Caco-2 (cell line): ENCODE measurements around the gene COA3. TPM values are rescaled to one million over a fixed set of nuclear protein-coding genes. Genes with fewer than 3 reads are reported as not detected.
A peak's percentile ranks its signal among the peaks of the same experiment; 100 is the strongest.
"Not testable (repeated sequence)": the region's sequence is repeated elsewhere in the genome, so short reads cannot be mapped to it uniquely, and the experiment has no call there.

ENCODE experiments used
- BruUV-seq: library from RNA; stranded (reverse); fragments of 400-500 nt; replicated peaks from 2 replicates; lab custom pipeline; 2021; lab: Mats Ljungman, UMichigan
- CTCF ChIA-PET: fragments of 300-600 bp; sonication (Branson Sonifier 250); formaldehyde crosslinking; loops from one replicate; lab custom pipeline; 2022; ENCODE audit warnings: antibody characterized with exemption; lab: Charles Lee
- POLR2A ChIA-PET: fragments of 300-600 bp; sonication (Branson Sonifier 250); formaldehyde crosslinking; loops from one replicate; lab custom pipeline; 2022; ENCODE audit warnings: antibody characterized with exemption; lab: Charles Lee
- DNase-seq, 2 experiments: peaks; one replicate each; pipeline versions ENCODE4 v3.0.0 to v3.0.0-alpha.2; 2020 to 2022
- H3K27me3 ChIP-seq: replicated peaks from 2 replicates; pipeline ENCODE4 v1.6.0; 2011; ENCODE audit warnings: low read length; ENCODE audit not compliant: control insufficient read depth, insufficient read depth
- H3K36me3 ChIP-seq: 2 replicates; pipeline ENCODE4 v1.5.1; 2011; ENCODE audit warnings: low read length; ENCODE audit not compliant: control insufficient read depth, insufficient read depth
- H3K4me1 ChIP-seq: fragments of 250-450 bp; sonication (Bioruptor Pico); 2 replicates; pipeline ENCODE4 v1.5.1; 2020; ENCODE audit warnings: mild to moderate bottlenecking
- H3K4me3 ChIP-seq: 2 replicates; pipeline ENCODE4 v1.5.1; 2011; ENCODE audit warnings: low read depth, mild to moderate bottlenecking, control low read depth, low read length
- H3K9me3 ChIP-seq: fragments of 250-450 bp; sonication (Bioruptor Pico); 2 replicates; pipeline ENCODE4 v1.5.1; 2020; ENCODE audit warnings: mild to moderate bottlenecking, moderate library complexity
- H3K27ac Mint-ChIP-seq: one replicate; pipeline ENCODE4 v1.8.0; 2022; ENCODE audit warnings: mixed read lengths; ENCODE audit not compliant: unreplicated experiment
- H3K27me3 Mint-ChIP-seq: one replicate; pipeline ENCODE4 v1.8.0; 2022; ENCODE audit warnings: mixed read lengths; ENCODE audit not compliant: insufficient read depth, unreplicated experiment
- H3K36me3 Mint-ChIP-seq: one replicate; pipeline ENCODE4 v1.8.0; 2022; ENCODE audit warnings: mild to moderate bottlenecking, mixed read lengths; ENCODE audit not compliant: insufficient read depth, unreplicated experiment
- H3K4me1 Mint-ChIP-seq: one replicate; pipeline ENCODE4 v1.8.0; 2022; ENCODE audit warnings: low read depth, mixed read lengths; ENCODE audit not compliant: unreplicated experiment
- H3K4me3 Mint-ChIP-seq: one replicate; pipeline ENCODE4 v1.8.0; 2022; ENCODE audit warnings: mild to moderate bottlenecking, moderate library complexity, mixed read lengths; ENCODE audit not compliant: unreplicated experiment
- H3K9me3 Mint-ChIP-seq: one replicate; pipeline ENCODE4 v1.8.0; 2022; ENCODE audit warnings: mixed read lengths; ENCODE audit not compliant: unreplicated experiment
- CTCF ChIP-seq, 2 experiments: fragments of 200-600 bp in 1 of 2; IDR thresholded peaks; 1 replicate in 1 of 2; 2 replicates in 1 of 2; pipeline versions ENCODE4 v1.5.1 to v1.8.0; 2011 to 2022; ENCODE audit warnings: antibody characterized with exemption in 1 of 2, control low read depth in 1 of 2, inconsistent platforms in 1 of 2, low read depth in 1 of 2, low read length in 1 of 2, mild to moderate bottlenecking in 1 of 2, moderate library complexity in 1 of 2; ENCODE audit not compliant: insufficient read depth in 1 of 2, severe bottlenecking in 1 of 2, unreplicated experiment in 1 of 2
- intact Hi-C: fragments of 100-400 bp; cut with micrococcal nuclease; formaldehyde crosslinking; loops from one replicate; pipeline ENCODE4 v1.10.0; 2022; ENCODE audit not compliant: unreplicated experiment
- total RNA-seq: library from RNA; stranded (reverse); gene quantifications from 2 replicates; pipeline ENCODE4 v1.2.3, GENCODE V29; 2022

COA3 gene
- total RNA-seq, 1 experiment from 2014 or later = 63.6 TPM

- DNase-seq = peak; percentile 84 to 86
- Histone ChIP-seq H3K4me1 (0 out of 2 replicates have a peak, but pooled peaks cover 3% of the 10 kb centered on the region), H3K27me3 (no peaks in the 10 kb centered on the region), H3K36me3 (no peaks in the 10 kb centered on the region), H3K4me3 (peak within 1 kb of the TSS; percentile 77), H3K9me3 (no peaks in the 10 kb centered on the region)
- Mint-ChIP-seq H3K27ac (peak within 1 kb of the TSS; percentile 93), H3K4me3 (peak within 1 kb of the TSS; percentile 96), H3K36me3 (peaks cover 24% of the 10 kb centered on the region), H3K27me3 (no peaks in the 10 kb centered on the region), H3K9me3 (no peaks in the 10 kb centered on the region), H3K4me1 (no peaks in the 10 kb centered on the region)
- TF ChIP-seq CTCF (IDR thresholded peaks at IDR 0.05; ENCODE audit: insufficient read depth in 1 of 2, low read depth in 1 of 2, low read length in 1 of 2, severe bottlenecking in 1 of 2, unreplicated experiment in 1 of 2) = no peak
- intact Hi-C loops = no loop called here
- BruUV-seq = TSS peak; percentile 72
- ChIA-PET CTCF (interaction anchor here (0.7 to 2.1 kb wide), 8 partner anchors 10 to 196 kb away, joined by 3 to 18 read pairs (median 4); partner anchors contain the start of genes BECN1 and PSMC3IP), POLR2A (interaction anchor here (0.7 to 2.0 kb wide), 6 partner anchors 13 to 225 kb away, joined by 5 to 19 read pairs (median 8); partner anchors contain the start of genes BECN1, CNTD1, COA3 and RAMP2)
These were observed 25.0 kb downstream of the COA3 start, which contains the start of gene VPS25 for GRCh38 chr17:42773290-42774035. Gene VPS25, plus strand, starts transcription at chr17:42773449. Its CDS starts 27 bp downstream, at chr17:42773476.

GRCh38 chr17:42772945-42773289 lies 25.6 kb downstream of the COA3 start:
- BruUV-seq = TSS peak; percentile 90
- Histone ChIP-seq H3K36me3 (no peaks in the 10 kb centered on the region), H3K4me1 (0 out of 2 replicates have a peak, but pooled peaks cover 3% of the 10 kb centered on the region), H3K27me3 (no peaks in the 10 kb centered on the region), H3K4me3 (peak overlapping the region; percentile 77), H3K9me3 (no peaks in the 10 kb centered on the region)
- no peak for DNase-seq
- no peaks in the 10 kb centered on the region for H3K27me3 Mint-ChIP-seq
- no peak for TF ChIP-seq CTCF (IDR thresholded peaks at IDR 0.05; ENCODE audit: insufficient read depth in 1 of 2, low read depth in 1 of 2, low read length in 1 of 2, severe bottlenecking in 1 of 2, unreplicated experiment in 1 of 2)
- H3K4me3 Mint-ChIP-seq = peak overlapping the region; percentile 96
- peaks cover 20% of the 10 kb centered on the region for H3K36me3 Mint-ChIP-seq
- H3K9me3 Mint-ChIP-seq = no peaks in the 10 kb centered on the region
- no peaks in the 10 kb centered on the region for H3K4me1 Mint-ChIP-seq
- H3K27ac Mint-ChIP-seq = peak overlapping the region; percentile 93
- intact Hi-C loops = no loop called here
- POLR2A ChIA-PET = interaction anchor here (1.4 to 2.0 kb wide), 5 partner anchors 25 to 225 kb away, joined by 5 to 19 read pairs (median 8); partner anchors contain the start of genes BECN1, CNTD1, COA3 and RETREG3
- CTCF ChIA-PET = interaction anchor here (0.9 to 2.1 kb wide), 5 partner anchors 9 to 194 kb away, joined by 3 to 18 read pairs (median 4); partner anchors contain the start of gene BECN1

- POLR2A ChIA-PET, CTCF ChIA-PET, BruUV-seq, H3K27me3 ChIP-seq, H3K9me3 ChIP-seq, H3K36me3 ChIP-seq, intact Hi-C loops, H3K9me3 Mint-ChIP-seq, H3K4me1 Mint-ChIP-seq, H3K4me3 ChIP-seq, H3K27me3 Mint-ChIP-seq, DNase-seq, H3K4me3 Mint-ChIP-seq, H3K4me1 ChIP-seq, H3K27ac Mint-ChIP-seq: not testable (repeated sequence)
- H3K36me3 Mint-ChIP-seq = peaks cover 16% of the 10 kb centered on the region
These were observed 28.5 kb downstream of the COA3 start for GRCh38 chr17:42769964-42770363.

GRCh38 chr17:42768006-42768405 lies 30.5 kb downstream of the COA3 start:
- DNase-seq, H3K36me3 Mint-ChIP-seq, H3K9me3 Mint-ChIP-seq, H3K27ac Mint-ChIP-seq, H3K4me3 ChIP-seq, H3K4me3 Mint-ChIP-seq, H3K9me3 ChIP-seq, BruUV-seq, H3K36me3 ChIP-seq, POLR2A ChIA-PET, H3K27me3 ChIP-seq, H3K27me3 Mint-ChIP-seq, H3K4me1 ChIP-seq, intact Hi-C loops: not testable (repeated sequence)
- CTCF ChIA-PET = interaction anchor here (0.6 kb wide), 1 partner anchor 135 kb away, joined by 3 read pairs; no protein-coding TSS in a partner anchor
- H3K4me1 Mint-ChIP-seq = peaks cover 13% of the 10 kb centered on the region
